D721Med (cell line): Measurements from ENCODE around the gene F2RL3.
"Not testable (repeated sequence)": the region's sequence is repeated elsewhere in the genome, so short reads cannot be mapped to it uniquely, and the experiment has no call there.

Experiments
- DNase-seq: peaks from one replicate; pipeline ENCODE4 v3.0.0; 2011; ENCODE audit warnings: low spot score; ENCODE audit not compliant: insufficient read length
- FAIRE-seq: peaks from 2 replicates; lab custom pipeline; 2011; peaks lifted over from hg19 to GRCh38; lab: Jason Lieb, UNC
- CTCF ChIP-seq: IDR thresholded peaks from 2 replicates; pipeline ENCODE4 v1.5.1; 2012; ENCODE audit warnings: mild to moderate bottlenecking, control low read depth; ENCODE audit not compliant: insufficient read depth; ENCODE audit errors: missing control alignments

The F2RL3 gene

GRCh38 chr19:16930753-16931152 lies 42.0 kb downstream of the F2RL3 start:
- no peak for FAIRE-seq
- TF ChIP-seq CTCF, result no peak
- DNase-seq, result no peak

- TF ChIP-seq CTCF, result no peak
- FAIRE-seq (no peak), DNase-seq (no peak)
These were observed 42.5 kb downstream of the F2RL3 start for GRCh38 chr19:16931306-16931705.

GRCh38 chr19:16934489-16934888 lies 45.7 kb downstream of the F2RL3 start:
- no peak for FAIRE-seq

GRCh38 chr19:16936901-16937300 lies 48.1 kb downstream of the F2RL3 start:
- FAIRE-seq, result no peak
- DNase-seq, result no peak
- no peak for TF ChIP-seq CTCF

More at GRCh38 chr19:16934489-16934888, 45.7 kb downstream of the F2RL3 start:
- TF ChIP-seq CTCF, result no peak
- no peak for DNase-seq

- DNase-seq, result not testable (repeated sequence)
These were observed 49.0 kb downstream of the F2RL3 start for GRCh38 chr19:16937796-16938195.

GRCh38 chr19:16938211-16938610 lies 49.4 kb downstream of the F2RL3 start:
- no peak for FAIRE-seq
- TF ChIP-seq CTCF, result no peak
- DNase-seq, result no peak

More at GRCh38 chr19:16937796-16938195, 49.0 kb downstream of the F2RL3 start:
- FAIRE-seq, result not testable (repeated sequence)

GRCh38 chr19:16940063-16940462 lies 51.3 kb downstream of the F2RL3 start:
- DNase-seq, FAIRE-seq: not testable (repeated sequence)

- no peak for FAIRE-seq
- no peak for TF ChIP-seq CTCF
- no peak for DNase-seq
These were observed 51.8 kb downstream of the F2RL3 start for GRCh38 chr19:16940626-16941025.
